ENCODE data around the gene MAP7.
"Not testable (repeated sequence)": the region's sequence is repeated elsewhere in the genome, so short reads cannot be mapped to it uniquely, and the experiment has no call there.

MAP7 gene

DNA sequence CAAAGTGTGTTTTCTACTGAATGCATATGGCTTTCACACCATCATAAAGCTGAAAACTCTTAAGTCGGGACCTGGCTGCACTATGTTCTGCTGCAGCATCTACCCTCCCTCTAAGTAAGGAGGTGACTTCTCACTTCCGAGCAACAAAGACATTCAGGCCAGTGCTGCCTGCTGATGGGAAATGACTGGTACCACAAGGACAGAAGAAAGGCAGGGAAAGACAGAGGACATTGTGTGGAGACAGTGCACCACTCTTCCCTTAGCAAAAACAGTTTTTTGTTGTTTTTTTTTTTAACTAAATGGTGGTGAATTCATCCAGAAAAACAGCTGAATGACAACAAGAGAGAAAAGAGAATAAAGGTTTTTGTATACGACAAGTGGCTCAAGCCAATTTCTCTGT lies 81.5 kb downstream of the MAP7 start:
- DNase-seq (ENCODE audit: low read depth), result no peak

DNA sequence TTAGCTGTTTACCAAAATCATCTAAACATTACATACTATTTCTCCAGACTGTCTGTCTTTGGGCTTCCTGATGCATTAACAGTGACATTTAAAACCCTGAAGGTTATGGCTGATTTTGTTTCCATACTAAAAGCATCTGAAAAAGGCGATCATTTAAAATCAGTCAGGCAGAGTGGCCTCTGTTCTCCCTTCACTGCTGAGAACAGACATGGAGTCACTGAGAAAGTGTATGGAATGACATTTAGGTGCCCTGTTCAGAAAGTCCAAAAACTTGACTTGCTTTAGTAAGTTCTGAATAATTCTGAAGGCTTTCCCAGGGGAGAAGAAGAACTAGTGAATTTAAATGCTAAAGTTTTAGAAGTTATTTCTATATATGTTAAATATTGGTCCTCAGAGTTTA lies 83.0 kb downstream of the MAP7 start:
- DNase-seq (ENCODE audit: low read depth), result no peak

GRCh38 chr6:136466777-136467176 lies 83.4 kb downstream of the MAP7 start:
- DNase-seq (ENCODE audit: low read depth), result no peak

DNA sequence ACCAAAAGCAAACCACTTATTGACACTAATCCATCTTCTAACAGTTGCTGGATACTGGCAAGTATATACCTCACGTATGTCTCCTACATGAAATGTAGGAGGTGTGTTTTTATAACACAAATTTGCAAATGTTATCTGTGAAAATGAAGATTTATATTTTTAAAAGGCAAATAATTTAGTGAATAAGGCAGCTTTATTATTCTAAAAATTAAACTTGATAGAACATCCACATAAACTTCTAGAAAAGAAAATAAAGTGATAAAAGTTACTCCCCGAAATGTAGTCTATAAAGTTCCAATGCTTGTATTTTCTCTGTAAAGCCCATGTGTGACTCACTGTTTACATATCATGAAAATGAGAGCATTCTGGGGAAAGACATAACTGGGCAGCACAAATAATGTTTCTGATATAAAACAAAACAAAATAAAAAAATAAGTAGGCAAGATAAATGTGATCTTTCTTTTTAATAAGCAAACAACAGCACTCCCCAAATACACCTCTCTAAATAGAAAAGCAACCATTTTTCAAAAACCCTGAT lies 84.4 kb downstream of the MAP7 start:
- DNase-seq (ENCODE audit: low read depth), result no peak

DNA sequence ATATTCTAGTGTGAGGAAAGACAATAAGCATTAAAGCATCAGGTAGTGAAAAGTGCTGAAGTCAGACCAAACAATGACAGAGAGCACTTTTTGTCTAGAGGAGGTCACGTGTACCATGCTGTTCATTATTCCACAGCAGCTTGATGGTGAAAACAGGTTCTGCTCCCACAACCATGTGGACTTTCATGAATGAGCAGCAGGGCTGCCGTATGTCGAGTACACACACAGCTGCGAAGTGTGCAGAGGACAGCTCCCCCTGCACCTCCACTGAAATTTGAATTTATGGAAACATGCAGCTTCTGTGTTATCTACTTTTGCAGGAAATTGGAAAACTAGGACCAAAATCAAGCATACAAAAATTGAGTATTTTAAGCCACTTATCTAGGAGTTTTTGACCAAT lies 85.3 kb downstream of the MAP7 start:
- DNase-seq (ENCODE audit: low read depth), result no peak

GRCh38 chr6:136464148-136464547 lies 86.1 kb downstream of the MAP7 start:
- no peak for DNase-seq (ENCODE audit: low read depth)

GRCh38 chr6:136463743-136464142 lies 86.5 kb downstream of the MAP7 start:
- DNase-seq (ENCODE audit: low read depth), result no peak

DNA sequence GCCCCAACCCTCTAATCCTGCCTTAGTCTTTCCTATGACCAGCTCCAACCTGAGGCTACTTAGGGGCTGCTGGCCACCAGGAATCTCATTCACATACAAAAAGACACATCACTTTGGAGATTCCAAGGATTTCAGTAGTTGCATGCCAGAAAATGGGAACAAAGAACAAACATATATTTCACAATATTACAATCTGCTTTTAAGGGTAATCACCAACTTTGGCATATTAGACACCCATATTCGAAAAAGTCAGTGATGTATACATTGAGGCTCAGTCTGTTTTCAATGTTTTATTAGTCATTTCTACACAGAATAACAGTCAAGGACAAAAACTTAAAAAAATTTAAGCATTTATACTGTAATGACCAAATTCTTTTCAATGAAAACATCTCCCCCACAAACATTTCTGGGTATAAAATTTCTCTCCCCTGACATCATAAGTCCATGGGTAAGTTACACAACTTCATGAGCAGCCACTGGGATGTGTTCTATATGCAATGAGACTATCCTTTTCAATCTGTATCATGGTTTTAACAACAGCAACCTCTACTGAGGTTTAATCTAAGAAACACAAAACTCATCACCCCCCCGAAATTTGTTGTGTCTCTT lies 103.5 kb downstream of the MAP7 start:
- DNase-seq (ENCODE audit: low read depth), result no peak

GRCh38 chr6:136446145-136446544 lies 104.1 kb downstream of the MAP7 start:
- DNase-seq (ENCODE audit: low read depth), result no peak

DNA sequence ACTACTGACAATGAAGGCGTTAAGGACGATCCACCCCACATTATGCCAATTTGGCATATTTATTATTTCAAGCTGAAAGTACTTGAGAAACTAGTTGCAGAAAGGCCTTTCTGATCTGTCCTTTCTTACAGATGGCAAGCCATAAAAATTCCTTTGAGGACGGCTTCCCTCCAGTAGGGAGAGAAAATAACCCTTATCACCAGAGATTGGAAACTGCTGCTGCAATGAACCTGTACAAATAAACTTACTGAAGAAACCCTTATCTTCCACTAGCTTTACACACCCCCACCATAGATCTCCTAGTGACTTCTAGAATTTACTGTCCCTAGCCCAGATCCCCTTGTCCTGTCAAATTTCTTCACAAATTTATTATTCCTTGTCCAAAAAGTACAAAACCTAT lies 105.2 kb downstream of the MAP7 start:
- DNase-seq (ENCODE audit: low read depth), result no peak

- no peak for DNase-seq (ENCODE audit: low read depth)
These were observed 110.0 kb downstream of the MAP7 start for GRCh38 chr6:136440203-136440602.

- DNase-seq (ENCODE audit: low read depth), result no peak
These were observed 110.6 kb downstream of the MAP7 start for GRCh38 chr6:136439514-136440190.

GRCh38 chr6:136438441-136438840 lies 111.8 kb downstream of the MAP7 start:
- no peak for DNase-seq (ENCODE audit: low read depth)

- no peak for DNase-seq (ENCODE audit: low read depth)
These were observed 113.0 kb downstream of the MAP7 start for GRCh38 chr6:136437246-136437645.

DNA sequence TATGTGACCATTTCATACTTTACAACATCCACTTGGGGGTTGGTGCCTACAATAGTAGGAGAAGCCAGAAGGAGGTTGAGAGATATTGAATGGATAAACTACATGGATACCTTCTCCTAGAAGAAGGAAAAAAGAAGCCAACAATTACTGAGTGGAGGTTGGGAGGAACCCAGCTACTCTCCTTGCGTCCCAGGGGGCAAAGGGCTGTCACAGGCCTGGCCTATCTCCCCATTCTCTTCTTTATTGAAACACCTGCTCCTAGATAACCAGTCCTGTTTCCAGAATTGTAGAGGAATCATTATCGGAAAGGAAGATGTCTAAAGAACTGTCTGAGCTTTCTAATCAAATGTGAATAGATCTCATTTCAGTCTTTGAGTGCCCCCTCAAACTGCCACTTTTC lies 115.1 kb downstream of the MAP7 start:
- no peak for DNase-seq (ENCODE audit: low read depth)

GRCh38 chr6:136431306-136431705 lies 118.9 kb downstream of the MAP7 start:
- not testable (repeated sequence) for DNase-seq (ENCODE audit: low read depth)

GRCh38 chr6:136429264-136430065 lies 120.8 kb downstream of the MAP7 start:
- DNase-seq (ENCODE audit: low read depth), result no peak

DNA sequence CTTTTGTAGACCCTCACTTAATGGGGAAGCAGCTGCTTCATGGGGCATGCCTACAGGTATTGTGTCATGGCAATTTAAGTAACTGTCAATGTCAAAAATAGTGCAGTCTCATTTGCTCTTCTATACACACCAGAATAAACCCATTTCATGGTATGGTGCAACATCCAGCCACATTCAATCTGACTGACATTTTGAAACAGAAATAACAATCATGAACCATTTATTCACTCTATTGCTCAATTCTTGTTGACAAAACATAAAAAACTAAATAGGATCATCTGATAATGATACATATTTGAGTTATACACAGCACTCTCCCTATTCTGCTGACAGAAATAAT lies 122.9 kb downstream of the MAP7 start:
- no peak for DNase-seq (ENCODE audit: low read depth)

DNA sequence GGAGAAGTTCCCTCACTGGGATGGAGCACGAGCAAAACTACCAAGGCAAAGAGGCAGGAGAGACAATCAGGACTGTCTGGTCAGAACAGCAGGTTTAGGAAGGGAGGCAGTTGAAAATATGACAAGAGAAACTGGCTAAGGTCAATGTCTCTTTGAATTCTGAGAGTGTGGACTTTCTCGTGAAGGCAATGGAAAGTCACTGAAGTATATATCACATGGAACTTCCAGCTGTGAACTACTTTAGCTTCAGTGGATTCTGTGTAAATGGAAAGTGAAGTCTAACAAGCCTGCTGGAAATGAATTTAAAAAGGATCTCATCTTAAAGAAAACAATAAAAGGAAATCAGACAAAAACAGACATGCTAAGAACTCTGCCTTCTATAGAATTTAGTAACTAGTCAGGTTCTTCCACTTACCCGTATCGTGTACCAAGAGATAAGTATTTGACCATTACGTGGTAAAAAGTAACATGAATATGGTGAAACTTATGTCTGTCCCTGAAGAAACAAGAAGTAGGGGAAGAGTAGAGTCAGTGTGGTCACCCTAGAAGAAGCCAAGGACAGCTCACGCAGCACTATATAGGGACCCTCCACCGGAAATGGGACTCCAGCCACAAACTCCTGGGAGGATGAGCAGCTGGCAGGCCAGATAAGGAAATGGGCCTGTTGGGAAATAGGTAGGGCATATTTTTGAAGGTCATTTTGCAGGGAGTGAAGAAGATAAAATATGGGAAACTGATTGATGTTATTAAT lies 123.4 kb downstream of the MAP7 start:
- no peak for DNase-seq (ENCODE audit: low read depth)

DNA sequence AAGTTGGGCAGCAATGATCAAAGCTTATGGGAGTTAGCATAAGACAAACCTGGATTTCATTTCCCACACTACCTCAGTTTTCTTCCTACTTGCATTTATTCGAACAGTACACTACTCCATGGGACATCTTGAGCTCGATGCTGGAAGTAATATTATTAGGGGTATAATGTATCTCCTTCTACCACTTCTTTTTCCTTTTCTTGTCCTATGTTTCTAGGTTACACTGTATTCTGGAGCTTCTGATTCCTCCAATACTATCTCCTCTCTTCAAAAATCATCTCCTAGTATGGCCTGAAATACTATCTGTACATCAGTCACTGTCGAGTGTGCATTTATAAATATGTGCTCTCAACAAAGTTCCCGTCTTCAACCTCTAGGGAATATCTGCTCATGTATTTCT lies 124.4 kb downstream of the MAP7 start:
- DNase-seq (ENCODE audit: low read depth), result no peak

GRCh38 chr6:136424901-136425300 lies 125.3 kb downstream of the MAP7 start:
- DNase-seq (ENCODE audit: low read depth), result no peak

GRCh38 chr6:136424450-136424849 lies 125.8 kb downstream of the MAP7 start:
- DNase-seq (ENCODE audit: low read depth), result no peak
